ENCODE results near the gene IL18R1.

The IL18R1 gene

GRCh38 chr2:102434655-102435381, 79.2 kb downstream of the IL18R1 start:
- no peak for DNase-seq (ENCODE audit: low read depth)

DNA sequence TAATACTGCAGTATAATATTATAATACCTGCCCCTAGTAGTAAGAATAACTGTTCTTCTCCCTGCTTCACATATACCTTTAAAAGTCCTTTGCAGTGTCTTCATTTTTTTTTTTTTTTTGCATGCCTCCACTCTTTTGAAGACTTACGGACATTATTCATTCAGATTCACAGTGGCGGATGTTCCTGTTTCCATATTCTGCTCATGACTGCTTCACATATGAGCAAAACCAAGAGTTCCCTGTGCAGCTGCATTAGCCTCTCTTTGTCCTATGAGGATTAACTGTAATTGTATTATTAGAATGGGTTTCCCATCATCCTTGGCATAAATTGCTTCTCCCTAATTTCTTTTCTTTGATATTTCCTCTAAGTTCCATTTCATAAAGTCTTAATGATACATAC, 80.1 kb downstream of the IL18R1 start:
- DNase-seq (ENCODE audit: low read depth) = no peak

DNA sequence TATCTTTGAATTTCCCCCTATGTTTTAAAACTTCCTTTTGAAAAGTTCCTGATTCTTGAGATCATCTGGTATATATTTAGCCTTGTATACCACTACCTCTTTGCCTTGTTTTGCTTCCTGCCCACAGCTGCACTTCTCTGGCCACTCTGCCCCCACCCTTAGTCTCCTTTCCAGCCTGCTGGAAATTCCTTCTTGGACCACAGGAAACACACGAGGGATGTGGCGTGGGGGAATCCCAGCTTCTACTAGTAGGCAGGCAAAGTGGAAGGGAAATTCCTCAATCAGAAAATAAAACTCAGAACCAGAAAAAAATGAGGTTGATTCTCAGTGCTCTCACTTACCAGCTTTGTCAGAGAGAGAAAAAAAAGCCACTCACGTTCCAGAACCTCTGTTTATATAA, 80.7 kb downstream of the IL18R1 start:
- no peak for DNase-seq (ENCODE audit: low read depth)

DNA sequence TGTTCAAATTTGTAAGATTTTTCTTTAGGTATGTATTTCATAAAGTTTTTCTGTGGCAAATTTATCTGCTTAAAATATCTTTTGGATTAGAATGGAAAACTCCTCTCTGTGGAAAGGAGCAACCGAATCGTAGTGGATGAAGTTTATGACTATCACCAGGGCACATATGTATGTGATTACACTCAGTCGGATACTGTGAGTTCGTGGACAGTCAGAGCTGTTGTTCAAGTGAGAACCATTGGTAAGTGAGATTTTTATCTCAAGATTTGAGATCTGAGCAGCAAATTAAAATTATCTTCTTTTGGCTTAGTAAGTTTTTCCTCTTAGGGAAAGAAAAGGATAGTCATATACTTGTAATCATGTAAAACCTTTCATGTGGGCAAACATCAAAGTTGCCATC, 81.5 kb downstream of the IL18R1 start:
- no peak for DNase-seq (ENCODE audit: low read depth)

DNA sequence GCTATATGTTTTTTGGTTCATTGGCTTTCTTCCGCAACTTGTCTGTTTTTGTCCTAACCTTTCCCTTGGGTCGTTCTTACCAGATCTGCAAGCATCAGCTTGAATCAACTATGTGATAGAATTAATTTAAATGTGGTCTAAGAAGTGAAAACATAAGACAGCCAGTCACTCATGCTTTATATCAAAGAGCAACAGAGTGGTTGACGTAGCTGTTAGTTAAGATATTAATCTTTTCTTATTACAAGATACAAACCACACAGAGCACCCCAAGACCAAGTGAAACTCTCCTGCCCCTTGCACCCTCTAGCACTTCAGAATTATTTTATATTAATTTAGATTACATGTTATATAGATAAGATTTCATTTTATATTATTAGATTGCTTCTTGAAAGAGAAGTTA, 82.5 kb downstream of the IL18R1 start:
- no peak for DNase-seq (ENCODE audit: low read depth)

DNA sequence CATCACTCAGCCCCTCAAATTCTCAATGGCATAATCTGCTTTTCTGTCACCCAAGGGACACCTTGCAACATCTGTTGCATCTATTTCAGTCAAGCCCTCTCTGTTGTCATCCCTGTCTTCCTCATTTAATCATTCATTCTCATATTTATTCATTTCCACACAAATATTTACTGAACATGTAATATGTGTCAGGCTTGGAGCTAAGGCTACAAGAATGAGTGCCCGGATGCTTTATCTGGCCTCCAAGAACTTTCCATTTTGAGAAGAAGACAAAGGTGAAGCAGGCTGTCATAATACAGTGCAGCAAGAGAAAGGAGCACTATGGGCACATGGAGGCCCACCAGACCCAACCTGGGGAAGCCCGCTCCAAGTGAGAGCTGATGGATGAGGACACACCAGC, 83.0 kb downstream of the IL18R1 start:
- DNase-seq (ENCODE audit: low read depth) = no peak

DNA sequence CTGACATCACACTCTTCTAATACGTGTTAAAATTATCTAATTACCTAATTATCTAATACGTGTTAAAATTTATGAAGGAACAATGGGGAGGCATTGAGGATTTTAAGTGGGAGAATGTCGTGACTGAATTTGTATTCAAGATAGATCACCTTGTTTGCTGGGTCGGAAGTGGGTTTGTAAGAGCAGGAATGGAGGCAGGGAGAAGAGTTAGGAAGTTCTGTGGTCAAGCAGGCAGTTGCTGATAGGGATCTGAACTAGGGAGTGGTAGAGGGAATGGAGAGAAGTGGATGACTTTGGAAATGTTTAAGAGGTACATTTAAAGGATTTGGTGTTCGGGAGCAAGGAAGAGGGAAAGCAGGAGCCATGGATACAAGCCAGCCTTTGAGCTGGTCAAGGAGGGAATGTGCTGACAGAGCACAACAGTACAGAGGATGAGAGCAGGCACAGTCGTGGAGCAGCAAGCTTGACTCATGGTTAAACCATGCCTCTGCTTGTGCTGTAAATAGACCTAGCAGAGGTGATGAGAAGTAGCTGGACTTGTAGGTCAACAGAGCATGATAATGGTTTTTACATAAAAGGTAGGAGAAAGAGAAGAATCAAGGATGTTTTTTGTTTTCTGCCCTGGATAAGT, 83.6 kb downstream of the IL18R1 start:
- no peak for DNase-seq (ENCODE audit: low read depth)

GRCh38 chr2:102442967-102443828, 87.6 kb downstream of the IL18R1 start:
- DNase-seq (ENCODE audit: low read depth) = no peak

GRCh38 chr2:102444233-102444632, 88.6 kb downstream of the IL18R1 start:
- DNase-seq (ENCODE audit: low read depth) = no peak

DNA sequence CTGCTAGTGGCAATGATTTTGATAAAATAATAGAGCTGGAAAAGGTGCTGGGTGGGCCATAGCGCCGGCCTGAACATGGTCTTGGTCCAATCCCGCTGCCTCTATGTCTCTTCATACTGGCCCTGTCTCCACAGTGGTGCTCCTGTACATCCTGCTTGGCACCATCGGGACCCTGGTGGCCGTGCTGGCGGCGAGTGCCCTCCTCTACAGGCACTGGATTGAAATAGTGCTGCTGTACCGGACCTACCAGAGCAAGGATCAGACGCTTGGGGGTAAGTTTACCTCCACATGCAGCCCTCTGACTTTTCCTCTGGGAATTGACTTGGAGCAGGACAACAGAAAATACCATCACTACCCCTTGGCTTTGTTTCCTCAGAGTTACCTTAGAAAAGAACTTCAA, 91.3 kb downstream of the IL18R1 start:
- DNase-seq (ENCODE audit: low read depth) = no peak
